Measurements from ENCODE around the gene KCNT1. TPM values are rescaled to one million over a fixed set of nuclear protein-coding genes. Genes with fewer than 3 reads are reported as not detected.

Gene KCNT1
- total RNA-seq, 1 experiment from 2014 or later = 0.68 TPM

DNA sequence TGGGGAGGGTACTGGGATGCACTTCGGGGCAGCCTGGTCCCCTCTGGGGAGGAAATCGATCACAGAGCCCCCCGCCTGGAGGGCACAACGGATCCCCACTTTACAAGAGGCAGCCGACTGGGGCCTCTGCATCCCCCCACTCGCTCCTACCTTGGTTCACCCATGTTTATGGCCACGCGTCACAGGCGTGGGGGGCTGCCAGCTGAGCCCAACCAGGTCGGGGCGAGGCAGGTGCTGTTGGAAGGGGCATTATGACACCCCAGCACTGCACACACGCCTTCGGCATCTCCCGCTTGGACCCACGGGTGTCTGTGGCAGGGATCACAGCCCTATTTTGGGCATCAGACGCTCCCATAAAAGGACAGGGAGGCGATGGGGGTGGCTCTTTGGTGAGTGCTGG, 17.3 kb upstream of the KCNT1 start:
- Histone ChIP-seq H3T11ph (ENCODE audit: low read length) (no peak overlapping the region), H4K20me1 (ENCODE audit: control insufficient read depth, insufficient read depth, insufficient read length) (no peaks in the 10 kb centered on the region), H3K27me3 (ENCODE audit: insufficient read depth, low read length) (no peaks in the 10 kb centered on the region), H4K91ac (ENCODE audit: insufficient read length, low read depth, low read length) (no peak overlapping the region), H3K79me2 (ENCODE audit: insufficient read depth, low read length) (no peaks in the 10 kb centered on the region), H4K5ac (ENCODE audit: insufficient read length, low read depth, low read length) (no peak overlapping the region), H3K23me2 (ENCODE audit: insufficient read length, low read depth, low read length, poor library complexity, severe bottlenecking) (no peaks in the 10 kb centered on the region), H3K23ac (ENCODE audit: insufficient read length, low read depth, low read length) (no peak overlapping the region), H2BK5ac (ENCODE audit: insufficient read length, low read length) (no peak overlapping the region), H3K27ac (ENCODE audit: insufficient read length, low read depth, low read length) (no peak overlapping the region), H3K79me1 (ENCODE audit: insufficient read depth, low read depth, low read length, poor library complexity, severe bottlenecking) (no peaks in the 10 kb centered on the region), H4K8ac (replicated peaks; ENCODE audit: insufficient read length, low read depth, low read length) (no peak overlapping the region), H3K14ac (ENCODE audit: insufficient read depth, low read length) (no peak overlapping the region), H2AFZ (ENCODE audit: low read length) (no peak overlapping the region), H3K9ac (ENCODE audit: extremely low read depth, insufficient read length, low read length) (no peak overlapping the region), H2BK20ac (ENCODE audit: low read depth, low read length, poor library complexity, severe bottlenecking) (no peak overlapping the region), H3K9me3 (ENCODE audit: control insufficient read depth, low read depth, low read length) (no peaks in the 10 kb centered on the region), H2BK120ac (ENCODE audit: low read depth, low read length, poor library complexity, severe bottlenecking) (no peak overlapping the region), H3K4me1 (ENCODE audit: insufficient read depth, low read length) (no peaks in the 10 kb centered on the region), H3K4ac (ENCODE audit: low read depth, low read length) (no peak overlapping the region), H2AK5ac (ENCODE audit: insufficient read length, low read length) (no peak overlapping the region), H2BK15ac (ENCODE audit: low read depth, low read length) (no peak overlapping the region), H3K56ac (ENCODE audit: insufficient read length, low read depth, low read length) (no peak overlapping the region), H3K4me2 (ENCODE audit: insufficient read depth, insufficient read length, low read length) (no peak overlapping the region), H2BK12ac (ENCODE audit: insufficient read length, low read depth, low read length) (no peak overlapping the region), H3K18ac (ENCODE audit: insufficient read length, low read depth, low read length) (no peak overlapping the region)
- Mint-ChIP-seq H3K27ac (no peak overlapping the region), H3K36me3 (ENCODE audit: insufficient read depth in 1 of 3, low read depth in 3 of 3) (no peaks in the 10 kb centered on the region; a peak in 1 of 7 replicates), H3K4me3 (no peak overlapping the region), H3K27me3 (ENCODE audit: low read depth) (no peaks in the 10 kb centered on the region; the same call in 1 of the 2 replicates), H3K4me1 (peaks cover 9 to 11% of the 10 kb centered on the region in 2 experiments), H3K9me3 (peaks cover 2 to 3% of the 10 kb centered on the region in 2 experiments; a peak in 3 of 5 replicates)
- no CpG with 5 or more reads among the region's 17 CpGs for WGBS (ENCODE audit: extremely low coverage, insufficient read length, low lambda C conversion rate)
- DNase-seq = no peak
- TF ChIP-seq, protein P1, sequence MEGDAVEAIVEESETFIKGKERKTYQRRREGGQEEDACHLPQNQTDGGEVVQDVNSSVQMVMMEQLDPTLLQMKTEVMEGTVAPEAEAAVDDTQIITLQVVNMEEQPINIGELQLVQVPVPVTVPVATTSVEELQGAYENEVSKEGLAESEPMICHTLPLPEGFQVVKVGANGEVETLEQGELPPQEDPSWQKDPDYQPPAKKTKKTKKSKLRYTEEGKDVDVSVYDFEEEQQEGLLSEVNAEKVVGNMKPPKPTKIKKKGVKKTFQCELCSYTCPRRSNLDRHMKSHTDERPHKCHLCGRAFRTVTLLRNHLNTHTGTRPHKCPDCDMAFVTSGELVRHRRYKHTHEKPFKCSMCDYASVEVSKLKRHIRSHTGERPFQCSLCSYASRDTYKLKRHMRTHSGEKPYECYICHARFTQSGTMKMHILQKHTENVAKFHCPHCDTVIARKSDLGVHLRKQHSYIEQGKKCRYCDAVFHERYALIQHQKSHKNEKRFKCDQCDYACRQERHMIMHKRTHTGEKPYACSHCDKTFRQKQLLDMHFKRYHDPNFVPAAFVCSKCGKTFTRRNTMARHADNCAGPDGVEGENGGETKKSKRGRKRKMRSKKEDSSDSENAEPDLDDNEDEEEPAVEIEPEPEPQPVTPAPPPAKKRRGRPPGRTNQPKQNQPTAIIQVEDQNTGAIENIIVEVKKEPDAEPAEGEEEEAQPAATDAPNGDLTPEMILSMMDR (conservative IDR thresholded peaks at IDR 0.05) = no peak
